ENCODE measurements around the gene PNPO.
"Not testable (repeated sequence)": the region's sequence is repeated elsewhere in the genome, so short reads cannot be mapped to it uniquely, and the experiment has no call there.

Gene PNPO

DNA sequence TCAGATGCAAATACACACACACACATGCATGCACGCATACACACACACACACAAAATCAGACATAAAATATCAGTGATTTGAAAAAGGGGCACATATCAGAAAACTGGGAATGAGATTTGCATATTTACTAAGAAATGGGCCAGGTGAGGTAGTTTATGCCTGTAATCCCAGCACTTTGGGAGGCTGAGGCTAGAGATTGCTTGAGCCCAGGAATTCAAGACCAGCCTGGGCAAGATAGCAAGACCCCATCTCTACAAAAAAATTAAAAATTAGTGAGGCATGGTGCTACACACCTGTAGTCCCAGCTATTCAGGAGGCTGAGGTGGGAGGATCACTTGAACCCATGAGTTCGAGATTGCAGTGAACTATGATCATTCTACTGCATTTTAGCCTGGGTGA lies 22.4 kb upstream of the PNPO start:
- no peak for DNase-seq

DNA sequence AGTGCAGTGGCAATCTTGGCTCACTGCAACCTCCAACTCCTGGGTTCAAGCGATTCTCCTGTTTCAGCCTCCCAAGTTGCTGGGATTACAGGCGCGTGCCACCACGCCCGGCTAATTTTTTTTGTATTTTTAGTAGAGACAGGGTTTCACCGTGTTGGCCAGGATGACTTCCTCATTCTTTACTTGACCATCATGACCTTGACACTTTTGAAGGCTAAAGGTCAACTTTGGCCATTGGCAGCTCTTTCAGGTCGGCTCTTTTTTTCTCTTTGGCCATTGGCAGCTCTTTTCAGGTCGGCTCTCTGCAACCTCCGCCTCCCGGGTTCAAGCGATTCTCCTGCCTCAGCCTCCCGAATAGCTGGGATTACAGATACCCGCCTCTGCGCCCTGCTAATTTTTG lies 21.5 kb upstream of the PNPO start:
- not testable (repeated sequence) for DNase-seq

DNA sequence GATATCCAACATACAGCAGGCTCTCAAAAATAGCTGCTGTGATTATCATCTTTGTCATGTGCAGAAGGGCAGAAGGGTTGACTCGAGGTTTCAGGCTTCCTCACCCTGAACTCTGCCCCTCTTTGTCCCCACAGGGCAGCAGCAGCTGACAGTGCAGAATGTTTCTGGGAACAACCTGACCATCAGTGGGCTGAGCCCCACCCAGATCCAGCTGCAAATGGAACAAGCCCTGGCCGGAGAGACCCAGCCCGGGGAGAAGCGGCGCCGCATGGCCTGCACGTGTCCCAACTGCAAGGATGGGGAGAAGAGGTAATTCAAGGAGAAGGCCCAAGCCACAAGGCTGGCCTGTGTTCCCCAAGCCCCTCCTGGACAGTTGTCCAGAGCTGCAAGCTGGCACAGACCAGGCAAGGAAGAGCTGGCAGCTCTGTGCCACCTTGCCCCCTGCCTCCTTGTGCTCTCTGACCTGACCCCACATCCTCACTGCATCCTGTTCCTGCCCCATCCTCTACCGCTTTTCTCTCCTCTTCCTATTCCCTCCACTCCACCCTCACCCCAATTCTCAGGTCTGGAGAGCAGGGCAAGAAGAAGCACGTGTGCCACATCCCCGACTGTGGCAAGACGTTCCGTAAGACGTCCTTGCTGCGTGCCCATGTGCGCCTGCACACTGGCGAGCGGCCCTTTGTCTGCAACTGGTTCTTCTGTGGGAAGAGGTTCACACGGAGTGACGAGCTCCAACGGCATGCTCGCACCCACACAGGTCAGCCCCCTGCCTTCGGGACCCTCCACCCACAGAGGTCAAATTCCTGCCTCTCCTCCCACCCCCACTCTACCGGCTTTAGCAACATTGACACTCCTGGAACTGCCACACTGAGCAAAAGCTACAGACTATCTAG lies 16.3 kb upstream of the PNPO start:
- DNase-seq: no peak

DNA sequence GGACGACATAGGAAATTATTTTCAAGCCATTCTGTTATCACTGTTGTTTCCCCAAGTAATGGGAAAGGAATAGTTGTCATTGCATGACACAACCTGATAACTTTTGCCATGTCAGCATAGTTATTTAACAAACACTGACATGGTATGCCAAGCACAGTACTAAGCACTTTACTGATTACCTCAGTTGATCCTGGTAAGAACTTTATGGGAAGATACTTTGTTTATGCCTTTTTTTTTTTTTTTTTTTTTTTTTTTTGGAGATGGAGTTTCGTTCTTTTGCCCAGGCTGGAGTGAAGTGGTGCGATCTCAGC lies 15.7 kb upstream of the PNPO start:
- DNase-seq: no peak

GRCh38 chr17:47927821-47928400 lies 13.5 kb upstream of the PNPO start:
- DNase-seq: no peak

GRCh38 chr17:47928415-47928814 lies 13.0 kb upstream of the PNPO start:
- DNase-seq: no peak

DNA sequence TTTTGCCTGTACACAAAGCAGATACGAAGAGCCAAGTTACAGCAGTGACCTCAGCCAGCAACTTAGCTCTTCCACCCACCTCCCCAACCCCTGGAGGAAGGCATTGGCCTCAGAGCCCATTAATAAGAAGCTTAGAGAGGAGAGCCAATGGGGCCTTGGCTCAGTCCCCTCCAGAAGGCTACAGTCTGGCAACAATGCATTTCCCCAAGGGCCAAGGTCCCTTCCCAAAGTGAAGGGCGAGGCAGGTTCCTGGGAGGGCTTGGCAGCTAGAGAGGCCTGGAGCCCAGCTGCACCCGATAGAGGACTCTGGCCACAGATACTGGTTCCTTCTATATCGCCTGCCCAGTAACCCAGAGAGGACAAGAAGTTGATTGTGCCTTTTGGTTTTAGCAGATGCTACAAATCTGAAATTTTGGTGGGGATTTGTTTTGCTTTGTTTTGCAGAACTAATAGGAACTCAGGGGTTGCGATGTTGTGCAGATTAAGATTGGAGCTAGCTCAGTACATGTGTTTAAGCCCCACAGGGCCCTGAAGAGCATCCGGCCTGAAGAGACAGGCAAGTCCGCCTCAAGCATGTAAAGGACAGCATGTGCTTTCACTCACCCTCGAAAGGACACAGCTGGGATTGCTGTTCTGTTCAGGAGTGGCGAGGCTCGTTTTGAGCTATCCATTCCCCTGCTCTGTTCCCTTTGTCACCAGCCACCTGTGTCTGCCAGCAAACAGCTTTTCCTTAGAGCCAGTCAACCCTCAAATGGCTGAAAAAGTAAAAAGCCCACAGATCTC lies 12.0 kb upstream of the PNPO start:
- DNase-seq: no peak

- no peak for DNase-seq
Measured at GRCh38 chr17:47931848-47932247, 9.5 kb upstream of the PNPO start.

- DNase-seq: no peak
Measured at GRCh38 chr17:47934856-47935255, 6.5 kb upstream of the PNPO start.

DNA sequence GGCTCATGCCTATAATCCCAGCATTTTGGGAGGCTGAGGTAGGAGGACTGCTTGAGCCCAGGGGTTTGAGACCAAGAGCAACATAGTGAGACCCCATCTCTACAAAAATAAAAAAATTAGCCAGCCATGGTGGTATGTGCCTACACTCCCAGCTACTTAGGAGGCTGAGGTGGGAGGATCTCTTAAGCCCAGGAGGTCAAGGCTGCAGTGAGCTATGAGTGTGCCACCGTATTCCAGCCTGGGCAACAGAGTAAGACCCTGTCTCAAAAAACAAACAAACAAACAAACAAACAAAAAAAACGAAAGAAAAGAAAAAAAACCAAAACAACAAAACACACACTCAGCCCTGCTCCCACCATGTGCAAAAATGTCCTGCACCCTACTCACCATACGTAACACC lies 5.9 kb upstream of the PNPO start:
- not testable (repeated sequence) for DNase-seq

DNA sequence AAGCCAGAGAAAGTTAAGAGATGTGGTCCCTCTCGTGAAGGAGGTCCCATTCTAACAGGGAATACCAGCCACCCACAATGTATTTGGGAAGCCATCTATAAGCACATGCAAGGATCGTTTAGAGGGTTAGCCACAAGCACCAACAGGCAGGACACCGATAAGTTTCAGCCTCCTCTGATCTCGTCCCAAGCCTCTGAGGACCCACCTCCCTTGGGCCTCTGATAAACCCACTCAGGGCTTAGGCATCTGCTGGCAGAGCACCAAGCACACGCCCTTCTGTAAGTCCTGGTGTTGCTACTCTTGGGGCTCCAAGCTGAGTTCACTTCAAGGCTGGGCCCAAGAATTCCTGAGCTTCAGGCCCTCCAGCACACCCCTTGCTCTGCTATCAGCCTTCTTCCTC lies 5.4 kb upstream of the PNPO start:
- DNase-seq: no peak

DNA sequence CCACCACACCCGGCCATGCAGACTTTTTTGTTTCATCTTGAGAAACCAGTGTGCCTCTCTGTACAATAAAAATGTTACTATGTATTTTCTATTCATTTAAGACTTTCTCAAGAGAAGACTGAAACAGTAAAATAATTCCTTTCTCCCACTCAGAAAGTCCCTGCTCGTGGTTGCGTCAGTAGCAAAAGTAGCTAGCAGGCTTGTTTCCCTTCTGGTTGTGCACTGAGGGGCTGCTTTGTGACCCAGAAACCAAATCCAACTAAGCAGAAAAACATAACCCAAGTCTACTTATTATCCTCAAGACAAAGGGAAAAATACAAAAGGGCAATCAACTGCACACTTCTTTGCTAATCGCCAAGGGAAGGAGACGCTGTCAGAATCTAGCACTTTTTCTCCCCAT lies 3.4 kb upstream of the PNPO start:
- no peak for DNase-seq

- DNase-seq: no peak
Measured at GRCh38 chr17:47942096-47942510, 732 bp downstream of the PNPO start.

- no peak for DNase-seq
Measured at GRCh38 chr17:47942568-47942967, 1.2 kb downstream of the PNPO start.

DNA sequence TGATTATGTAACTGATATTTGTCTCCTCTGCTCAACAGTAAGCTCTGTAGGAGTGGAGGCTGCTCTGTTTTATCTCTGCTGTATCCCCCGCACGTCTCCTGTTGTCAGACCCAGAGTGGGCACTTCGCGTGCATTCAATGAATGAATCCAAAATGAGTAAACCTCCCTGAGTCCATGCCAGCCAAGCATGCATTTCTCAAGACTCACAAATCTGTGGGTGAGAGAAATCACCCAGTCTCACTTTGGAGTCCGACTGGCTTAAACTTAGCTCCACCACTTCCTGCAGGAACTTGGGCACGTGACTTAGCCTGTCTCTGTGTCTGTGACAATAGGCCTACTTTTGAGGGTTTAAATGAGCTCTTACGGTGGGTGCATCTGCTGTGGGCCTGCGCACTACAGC lies 3.7 kb downstream of the PNPO start:
- DNase-seq: no peak

- no peak for DNase-seq
Measured at GRCh38 chr17:47945529-47946508, 4.4 kb downstream of the PNPO start.

GRCh38 chr17:47946516-47946915 lies 5.1 kb downstream of the PNPO start:
- DNase-seq: no peak

DNA sequence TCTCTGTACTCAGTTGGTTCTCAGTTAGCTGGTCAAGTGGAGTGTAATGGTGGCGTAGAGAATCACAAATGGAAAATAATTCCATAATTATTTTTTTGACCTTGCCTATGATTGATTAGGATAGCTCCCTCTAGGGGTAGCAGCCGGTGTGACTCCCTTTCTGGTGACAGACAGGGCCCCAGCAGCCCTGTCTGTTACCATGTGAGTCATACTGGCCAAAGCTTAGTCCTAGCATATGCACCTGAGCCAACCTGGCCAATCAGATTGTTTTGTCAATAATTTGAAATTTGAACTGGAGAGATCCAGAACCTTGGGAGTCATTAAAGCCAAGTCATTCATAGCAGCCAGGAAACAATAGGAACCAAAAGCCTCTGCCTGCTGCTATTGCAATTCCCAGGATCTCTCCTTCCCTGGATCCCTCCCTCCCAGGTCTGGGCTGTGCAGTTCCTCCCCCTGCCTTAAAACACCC lies 5.6 kb downstream of the PNPO start:
- peak; percentile 10 for DNase-seq

DNA sequence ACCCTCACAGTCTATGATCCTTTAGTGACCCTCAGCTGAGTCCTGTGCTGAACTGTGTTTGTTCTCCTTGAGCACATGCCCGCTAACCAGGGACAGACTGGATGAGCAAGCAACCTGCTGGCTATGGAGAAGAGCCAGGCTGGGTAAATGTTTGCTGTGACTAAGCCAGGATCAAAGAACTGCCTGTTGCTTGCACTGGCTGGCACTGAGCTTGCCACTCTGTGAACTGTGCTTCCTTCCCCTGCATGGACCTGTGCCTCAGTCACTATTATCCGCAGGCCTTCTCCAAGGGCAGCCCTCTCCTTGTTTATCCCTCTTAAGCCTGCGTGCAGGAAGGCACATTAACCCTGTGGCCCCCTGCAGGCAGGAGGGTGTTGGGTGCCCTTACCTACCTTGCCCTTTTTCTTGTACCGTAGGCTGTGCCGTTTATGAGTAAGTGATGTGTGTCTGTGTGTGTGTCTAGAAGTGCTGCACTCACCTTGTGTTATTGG lies 7.4 kb downstream of the PNPO start:
- DNase-seq: no peak

GRCh38 chr17:47949197-47949759 lies 7.9 kb downstream of the PNPO start:
- DNase-seq: peak; percentile 41

DNA sequence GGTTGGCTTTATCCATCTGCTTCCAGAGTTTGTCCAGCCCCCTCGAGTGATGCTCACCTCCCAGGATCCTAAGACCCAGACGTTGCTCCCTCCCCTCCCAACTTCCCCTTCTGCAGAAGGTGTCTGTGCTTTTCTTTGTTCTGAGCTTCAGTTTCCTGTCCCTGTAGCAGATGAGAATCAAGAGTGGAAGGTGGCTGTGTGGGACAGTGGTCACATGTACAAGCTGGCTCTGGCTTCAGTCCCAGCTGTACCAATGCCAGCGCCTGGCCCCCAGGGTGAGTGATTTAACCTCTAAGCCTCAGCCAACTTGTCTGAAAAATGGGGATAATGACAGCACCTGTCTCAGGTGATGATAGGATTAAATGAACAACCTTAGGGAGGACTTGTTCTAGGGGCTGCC lies 8.6 kb downstream of the PNPO start:
- no peak for DNase-seq

DNA sequence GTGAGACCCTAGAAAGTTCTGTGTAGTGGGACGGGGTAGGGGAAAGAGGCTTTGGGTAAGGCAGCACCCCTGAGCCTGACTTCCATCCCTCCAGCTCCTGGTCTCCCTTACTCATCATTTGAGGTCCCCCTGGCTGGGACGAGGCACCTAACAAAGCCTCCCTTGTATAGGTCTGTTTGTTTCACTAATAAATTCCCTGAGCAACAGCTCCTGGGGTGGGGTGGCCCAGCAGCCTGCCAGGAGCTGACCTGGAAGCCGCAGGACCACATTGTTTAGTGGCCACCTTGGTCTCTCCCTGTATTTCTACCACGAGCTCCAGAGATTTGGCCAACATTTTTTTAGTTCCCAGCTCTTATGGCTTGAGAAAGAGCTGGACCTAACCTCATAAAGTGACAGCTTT lies 9.1 kb downstream of the PNPO start:
- no peak for DNase-seq
